Measurements from ENCODE around the gene CTRB2.
"Not testable (repeated sequence)": the region's sequence is repeated elsewhere in the genome, so short reads cannot be mapped to it uniquely, and the experiment has no call there.

The CTRB2 gene

GRCh38 chr16:75227361-75228142, 20.6 kb upstream of the CTRB2 start:
- no peak for DNase-seq (ENCODE audit: low spot score)

- no peak for DNase-seq (ENCODE audit: low spot score)
These were observed 19.8 kb upstream of the CTRB2 start for GRCh38 chr16:75226550-75227360.

GRCh38 chr16:75225678-75226515, 18.9 kb upstream of the CTRB2 start:
- DNase-seq (ENCODE audit: low spot score) = no peak

- no peak for DNase-seq (ENCODE audit: low spot score)
These were observed 18.1 kb upstream of the CTRB2 start for GRCh38 chr16:75225092-75225491.

GRCh38 chr16:75224306-75225082, 17.5 kb upstream of the CTRB2 start:
- DNase-seq (ENCODE audit: low spot score) = no peak

GRCh38 chr16:75223129-75223528, 16.2 kb upstream of the CTRB2 start:
- not testable (repeated sequence) for DNase-seq (ENCODE audit: low spot score)

GRCh38 chr16:75222271-75222783, 15.4 kb upstream of the CTRB2 start:
- DNase-seq (ENCODE audit: low spot score) = no peak

GRCh38 chr16:75219838-75220237, 12.9 kb upstream of the CTRB2 start:
- DNase-seq (ENCODE audit: low spot score) = no peak

- no peak for DNase-seq (ENCODE audit: low spot score)
These were observed 12.1 kb upstream of the CTRB2 start for GRCh38 chr16:75219088-75219487.

GRCh38 chr16:75218256-75219076, 11.5 kb upstream of the CTRB2 start, which contains the start of gene CTRB1:
TSS of gene CTRB1 (plus strand) at chr16:75218988. CDS start at chr16:75219008, 20 bp downstream.
- no peak for DNase-seq (ENCODE audit: low spot score)

- no peak for DNase-seq (ENCODE audit: low spot score)
These were observed 10.5 kb upstream of the CTRB2 start for GRCh38 chr16:75217389-75217851.

- no peak for DNase-seq (ENCODE audit: low spot score)
These were observed 9.6 kb upstream of the CTRB2 start for GRCh38 chr16:75216576-75216975.

- no peak for DNase-seq (ENCODE audit: low spot score)
These were observed 9.2 kb upstream of the CTRB2 start for GRCh38 chr16:75216127-75216526.

GRCh38 chr16:75211286-75211685, 4.3 kb upstream of the CTRB2 start:
- not testable (repeated sequence) for DNase-seq (ENCODE audit: low spot score)

- DNase-seq (ENCODE audit: low spot score) = no peak
These were observed 3.0 kb upstream of the CTRB2 start for GRCh38 chr16:75209944-75210343.

- not testable (repeated sequence) for DNase-seq (ENCODE audit: low spot score)
These were observed 2.6 kb upstream of the CTRB2 start for GRCh38 chr16:75209514-75209913.

- DNase-seq (ENCODE audit: low spot score) = no peak
These were observed 2.0 kb upstream of the CTRB2 start for GRCh38 chr16:75208861-75209505.

GRCh38 chr16:75208242-75208825, 1.4 kb upstream of the CTRB2 start:
- DNase-seq (ENCODE audit: low spot score) = no peak

GRCh38 chr16:75207831-75208230, 870 bp upstream of the CTRB2 start:
- DNase-seq (ENCODE audit: low spot score) = no peak
